Prostate gland (tissue), 2 donors: Measurements from ENCODE around the gene GAS6. TPM values are rescaled to one million over a fixed set of nuclear protein-coding genes. Genes with fewer than 3 reads are reported as not detected.

Experiments used
- DNase-seq: peaks from one replicate; pipeline ENCODE4 v3.0.0-alpha.2; 2019; ENCODE audit warnings: low spot score
- H3K27ac ChIP-seq, 2 donors: fragments of 200-600 bp; sonication (generic); 2 replicates each; pipeline ENCODE4 v1.5.1; 2017 to 2019
- H3K27me3 ChIP-seq: fragments of 200-600 bp; sonication (generic); replicated peaks from 2 replicates; pipeline ENCODE4 v1.5.1; 2019; ENCODE audit not compliant: insufficient read depth
- H3K36me3 ChIP-seq, 2 donors: fragments of 200-600 bp; sonication (generic); 1 replicate in 1 of 2; 2 replicates in 1 of 2; pipeline versions ENCODE4 v1.5.1 to v1.8.1; 2017 to 2019
- H3K4me1 ChIP-seq: fragments of 200-600 bp; sonication (generic); replicated peaks from 2 replicates; pipeline ENCODE4 v1.5.1; 2019
- H3K4me3 ChIP-seq, 2 donors: fragments of 200-600 bp; sonication (generic); 2 replicates each; pipeline ENCODE4 v1.5.1; 2017 to 2019
- H3K9me3 ChIP-seq: fragments of 200-600 bp; sonication (generic); 2 replicates; pipeline ENCODE4 v1.5.1; 2017
- CTCF ChIP-seq, 4 experiments: fragments of 200-600 bp in 2 of 4; fragments of 450-650 bp in 2 of 4; sonication (generic) in 2 of 4; IDR thresholded peaks; 1 replicate in 3 of 4; 2 replicates in 1 of 4; pipeline ENCODE4 v1.5.1; 2016 to 2019; ENCODE audit warnings: antibody characterized with exemption in 4 of 4, mild to moderate bottlenecking in 2 of 4, moderate library complexity in 2 of 4
- POLR2A ChIP-seq: fragments of 450-650 bp; IDR thresholded peaks from one replicate; pipeline ENCODE4 v1.6.1; 2016; ENCODE audit warnings: antibody characterized with exemption, mild to moderate bottlenecking
- POLR2AphosphoS5 ChIP-seq: sonication (generic); formaldehyde crosslinking; IDR thresholded peaks from one replicate; pipeline ENCODE4 v1.6.1; 2017; ENCODE audit warnings: antibody characterized with exemption
- WGBS: methylation state at CpG from one replicate; pipeline ENCODE4 v1.1.5; 2018; 5-methylcytosine and 5-hydroxymethylcytosine counted together
- intact Hi-C: fragments of 100-400 bp; cut with DNase I; formaldehyde crosslinking; loops from one replicate; pipeline ENCODE4 v1.14.2; 2022
- total RNA-seq, 2 donors: library from RNA; depleted of rRNA; stranded (reverse); fragments of >200 nt; gene quantifications; one replicate each; pipeline ENCODE4 v1.1.0, GENCODE V29; 2016

GAS6 gene
- total RNA-seq, 2 donors from 2014 or later = 116 to 432 TPM

- no peaks in the 10 kb centered on the region for H3K27me3 ChIP-seq
- no peak for DNase-seq
- no peak overlapping the region for H3K4me3 ChIP-seq
- WGBS = 89% methylated on average over 21 of the region's 24 CpGs
- no peaks in the 10 kb centered on the region for H3K36me3 ChIP-seq
- intact Hi-C loops = no loop called here
- H3K4me1 ChIP-seq = no peaks in the 10 kb centered on the region
- TF ChIP-seq POLR2AphosphoS5 = no peak
- TF ChIP-seq POLR2A = no peak
- no peak for TF ChIP-seq CTCF (IDR thresholded peaks at IDR 0.05)
- H3K27ac ChIP-seq = no peak overlapping the region
- H3K9me3 ChIP-seq = no peaks in the 10 kb centered on the region
These were observed 69.1 kb downstream of the GAS6 start for GRCh38 chr13:113794764-113795173.

GRCh38 chr13:113794086-113794485, 69.8 kb downstream of the GAS6 start:
- no peak for DNase-seq
- 91% methylated on average over 23 of the region's 23 CpGs for WGBS
- intact Hi-C loops = no loop called here
- Histone ChIP-seq H3K27me3 (no peaks in the 10 kb centered on the region), H3K4me1 (no peaks in the 10 kb centered on the region), H3K36me3 (no peaks in the 10 kb centered on the region), H3K9me3 (no peaks in the 10 kb centered on the region), H3K4me3 (no peak overlapping the region), H3K27ac (no peak overlapping the region)
- TF ChIP-seq POLR2AphosphoS5 = no peak
- no peak for TF ChIP-seq CTCF (IDR thresholded peaks at IDR 0.05)
- no peak for TF ChIP-seq POLR2A

- intact Hi-C loops = no loop called here
- no peak for DNase-seq
- no peaks in the 10 kb centered on the region for H3K4me1 ChIP-seq
- no peaks in the 10 kb centered on the region for H3K36me3 ChIP-seq
- H3K4me3 ChIP-seq = no peak overlapping the region
- H3K9me3 ChIP-seq = no peaks in the 10 kb centered on the region
- WGBS = 90% methylated on average over 15 of the region's 15 CpGs
- no peaks in the 10 kb centered on the region for H3K27me3 ChIP-seq
- TF ChIP-seq POLR2AphosphoS5 = no peak
- TF ChIP-seq CTCF (IDR thresholded peaks at IDR 0.05) = no peak
- no peak for TF ChIP-seq POLR2A
- no peak overlapping the region for H3K27ac ChIP-seq
These were observed 70.2 kb downstream of the GAS6 start for GRCh38 chr13:113793718-113794085.

GRCh38 chr13:113792886-113793717, 70.8 kb downstream of the GAS6 start:
- no peak overlapping the region for H3K27ac ChIP-seq
- no peak for TF ChIP-seq CTCF (IDR thresholded peaks at IDR 0.05)
- TF ChIP-seq POLR2AphosphoS5 = no peak
- TF ChIP-seq POLR2A = no peak
- H3K4me1 ChIP-seq = no peaks in the 10 kb centered on the region
- 62% methylated on average over 33 of the region's 33 CpGs for WGBS
- intact Hi-C loops = no loop called here
- H3K4me3 ChIP-seq = no peak overlapping the region
- H3K27me3 ChIP-seq = no peaks in the 10 kb centered on the region
- no peaks in the 10 kb centered on the region for H3K36me3 ChIP-seq
- no peaks in the 10 kb centered on the region for H3K9me3 ChIP-seq
- no peak for DNase-seq

GRCh38 chr13:113792236-113792770, 71.6 kb downstream of the GAS6 start:
- H3K36me3 ChIP-seq = no peaks in the 10 kb centered on the region
- 74% methylated on average over 12 of the region's 12 CpGs for WGBS
- H3K27me3 ChIP-seq = no peaks in the 10 kb centered on the region
- H3K27ac ChIP-seq = no peak overlapping the region
- no peak overlapping the region for H3K4me3 ChIP-seq
- no peak for DNase-seq
- intact Hi-C loops = no loop called here
- H3K9me3 ChIP-seq = no peaks in the 10 kb centered on the region
- no peaks in the 10 kb centered on the region for H3K4me1 ChIP-seq
- no peak for TF ChIP-seq POLR2A
- TF ChIP-seq POLR2AphosphoS5 = no peak
- TF ChIP-seq CTCF (IDR thresholded peaks at IDR 0.05) = no peak
